NCI-H2196 (cell line): Measurements from ENCODE around the gene LRRC71.
"Not testable (repeated sequence)": the region's sequence is repeated elsewhere in the genome, so short reads cannot be mapped to it uniquely, and the experiment has no call there.

Experiments used
- DNase-seq: peaks from one replicate; lab custom pipeline; 2025; ENCODE audit not compliant: unreplicated experiment; lab: John Stamatoyannopoulos, UW

Gene LRRC71

GRCh38 chr1:156926695-156927094 lies 6.3 kb downstream of the LRRC71 start:
- not testable (repeated sequence) for DNase-seq

GRCh38 chr1:156927215-156928042 lies 7.0 kb downstream of the LRRC71 start:
- DNase-seq = peak; percentile 91

GRCh38 chr1:156928043-156928602 lies 7.7 kb downstream of the LRRC71 start:
- no peak for DNase-seq

GRCh38 chr1:156929596-156930238 lies 9.3 kb downstream of the LRRC71 start:
- DNase-seq = no peak

- no peak for DNase-seq
Observed at GRCh38 chr1:156930483-156930882, 10.1 kb downstream of the LRRC71 start.

GRCh38 chr1:156931211-156931952 lies 10.9 kb downstream of the LRRC71 start:
- DNase-seq = no peak

- no peak for DNase-seq
Observed at GRCh38 chr1:156931974-156932710, 11.7 kb downstream of the LRRC71 start.

GRCh38 chr1:156933136-156933535 lies 12.7 kb downstream of the LRRC71 start:
- DNase-seq = no peak

- no peak for DNase-seq
Observed at GRCh38 chr1:156935505-156936128, 15.2 kb downstream of the LRRC71 start.

GRCh38 chr1:156936191-156936590 lies 15.8 kb downstream of the LRRC71 start:
- DNase-seq = no peak

- DNase-seq = no peak
Observed at GRCh38 chr1:156936721-156937220, 16.3 kb downstream of the LRRC71 start.

- no peak for DNase-seq
Observed at GRCh38 chr1:156937883-156938282, 17.5 kb downstream of the LRRC71 start.

GRCh38 chr1:156938813-156939212 lies 18.4 kb downstream of the LRRC71 start:
- DNase-seq = no peak

- DNase-seq = no peak
Observed at GRCh38 chr1:156939786-156940334, 19.4 kb downstream of the LRRC71 start.

- DNase-seq = no peak
Observed at GRCh38 chr1:156941675-156942074, 21.2 kb downstream of the LRRC71 start.

GRCh38 chr1:156942176-156942575 lies 21.7 kb downstream of the LRRC71 start:
- no peak for DNase-seq

- DNase-seq = no peak
Observed at GRCh38 chr1:156942576-156942975, 22.1 kb downstream of the LRRC71 start.

GRCh38 chr1:156943756-156944155 lies 23.3 kb downstream of the LRRC71 start:
- DNase-seq = no peak

GRCh38 chr1:156944268-156944667 lies 23.8 kb downstream of the LRRC71 start:
- no peak for DNase-seq

GRCh38 chr1:156944848-156945247 lies 24.4 kb downstream of the LRRC71 start:
- DNase-seq = no peak
